NCI-H774 (cell line): ENCODE measurements around the gene PIWIL4.

Experiments
- DNase-seq: peaks from one replicate; lab custom pipeline; 2025; lab: John Stamatoyannopoulos, UW

PIWIL4 gene

GRCh38 chr11:94567181-94567670, at the start of gene PIWIL4:
Gene PIWIL4 (plus strand): TSS chr11:94567368. CDS start chr11:94567519, 151 bp downstream.
- DNase-seq, result no peak

- DNase-seq, result no peak
Observed at GRCh38 chr11:94518300-94518699, 48.9 kb upstream of the PIWIL4 start.

- DNase-seq, result peak; percentile 9
Observed at GRCh38 chr11:94519478-94520084, 47.6 kb upstream of the PIWIL4 start.

- no peak for DNase-seq
Observed at GRCh38 chr11:94521684-94522083, 45.5 kb upstream of the PIWIL4 start.

GRCh38 chr11:94524341-94524740, 42.8 kb upstream of the PIWIL4 start:
- DNase-seq, result no peak

GRCh38 chr11:94525546-94526324, 41.4 kb upstream of the PIWIL4 start:
- DNase-seq, result no peak

GRCh38 chr11:94526645-94527438, 40.3 kb upstream of the PIWIL4 start:
- no peak for DNase-seq

GRCh38 chr11:94528551-94528950, 38.6 kb upstream of the PIWIL4 start:
- no peak for DNase-seq

- DNase-seq, result no peak
Observed at GRCh38 chr11:94532211-94532610, 35.0 kb upstream of the PIWIL4 start.

- no peak for DNase-seq
Observed at GRCh38 chr11:94533206-94533605, 34.0 kb upstream of the PIWIL4 start.

GRCh38 chr11:94533696-94534630, 33.2 kb upstream of the PIWIL4 start:
- no peak for DNase-seq

GRCh38 chr11:94536386-94536785, 30.8 kb upstream of the PIWIL4 start:
- no peak for DNase-seq

GRCh38 chr11:94537031-94537600, 30.1 kb upstream of the PIWIL4 start:
- DNase-seq, result no peak

GRCh38 chr11:94539420-94539819, 27.7 kb upstream of the PIWIL4 start:
- peak; percentile 40 for DNase-seq

GRCh38 chr11:94543695-94544645, 23.2 kb upstream of the PIWIL4 start, which contains the start of gene FUT4:
Gene FUT4 (plus strand): TSS chr11:94543921. CDS start chr11:94544134, 213 bp downstream.
- DNase-seq, result peak; percentile 89

GRCh38 chr11:94544646-94545263, 22.4 kb upstream of the PIWIL4 start:
- DNase-seq, result no peak

GRCh38 chr11:94545264-94546161, 21.7 kb upstream of the PIWIL4 start:
- DNase-seq, result no peak

- DNase-seq, result no peak
Observed at GRCh38 chr11:94546162-94546470, 21.1 kb upstream of the PIWIL4 start.

GRCh38 chr11:94546886-94547285, 20.3 kb upstream of the PIWIL4 start:
- no peak for DNase-seq
